ENCODE data around the gene UBQLN3. TPM values are rescaled to one million over a fixed set of nuclear protein-coding genes. Genes with fewer than 3 reads are reported as not detected.

UBQLN3 gene
- total RNA-seq, 1 donor from 2014 or later, result 0.14 TPM

- intact Hi-C loops (cut with micrococcal nuclease), result no loop called here
- TF ChIP-seq CTCF (IDR thresholded peaks at IDR 0.05; ENCODE audit: borderline replicate concordance), result no peak
- H3K27ac ChIP-seq (replicated peaks), result no peak overlapping the region
- no peaks in the 10 kb centered on the region for H3K4me1 ChIP-seq
- no peak overlapping the region for H3K4me3 ChIP-seq
- H3K9me3 ChIP-seq (replicated peaks), result no peaks in the 10 kb centered on the region
- H3K27me3 ChIP-seq (ENCODE audit: low read depth), result peaks cover 5% of the 10 kb centered on the region
- no peaks in the 10 kb centered on the region for H3K36me3 ChIP-seq
- no peak for DNase-seq
These were observed 2.4 kb downstream of the UBQLN3 start for GRCh38 chr11:5507177-5507932.

- intact Hi-C loops (cut with micrococcal nuclease), result no loop called here
- Histone ChIP-seq H3K4me3 (no peak overlapping the region), H3K27ac (replicated peaks) (no peak overlapping the region), H3K9me3 (replicated peaks) (no peaks in the 10 kb centered on the region), H3K4me1 (no peaks in the 10 kb centered on the region), H3K27me3 (ENCODE audit: low read depth) (peaks cover 5% of the 10 kb centered on the region), H3K36me3 (no peaks in the 10 kb centered on the region)
- no peak for DNase-seq
- no peak for TF ChIP-seq CTCF (IDR thresholded peaks at IDR 0.05; ENCODE audit: borderline replicate concordance)
These were observed 4.3 kb downstream of the UBQLN3 start for GRCh38 chr11:5505363-5506048.

- no peak for DNase-seq
- intact Hi-C loops (cut with micrococcal nuclease), result no loop called here
- H3K27ac ChIP-seq (replicated peaks), result no peak overlapping the region
- H3K4me1 ChIP-seq, result no peaks in the 10 kb centered on the region
- no peak overlapping the region for H3K4me3 ChIP-seq
- no peak for TF ChIP-seq CTCF (IDR thresholded peaks at IDR 0.05; ENCODE audit: borderline replicate concordance)
- peaks cover 5% of the 10 kb centered on the region for H3K27me3 ChIP-seq (ENCODE audit: low read depth)
- no peaks in the 10 kb centered on the region for H3K9me3 ChIP-seq (replicated peaks)
- H3K36me3 ChIP-seq, result no peaks in the 10 kb centered on the region
These were observed 5.3 kb downstream of the UBQLN3 start for GRCh38 chr11:5504403-5504921.

- no peak for DNase-seq
These were observed 9.4 kb downstream of the UBQLN3 start for GRCh38 chr11:5500393-5500801.

GRCh38 chr11:5499671-5500070 is 10.1 kb downstream of the UBQLN3 start:
- H3K9me3 ChIP-seq (replicated peaks), result no peaks in the 10 kb centered on the region
- no peaks in the 10 kb centered on the region for H3K4me1 ChIP-seq
- no peak for TF ChIP-seq CTCF (IDR thresholded peaks at IDR 0.05; ENCODE audit: borderline replicate concordance)
- no peaks in the 10 kb centered on the region for H3K36me3 ChIP-seq
- H3K27me3 ChIP-seq (ENCODE audit: low read depth), result no peaks in the 10 kb centered on the region
- DNase-seq, result no peak
- no peak overlapping the region for H3K4me3 ChIP-seq
- H3K27ac ChIP-seq (replicated peaks), result no peak overlapping the region
- intact Hi-C loops (cut with micrococcal nuclease), result no loop called here

More at GRCh38 chr11:5500393-5500801, 9.4 kb downstream of the UBQLN3 start:
- Histone ChIP-seq H3K36me3 (no peaks in the 10 kb centered on the region), H3K4me3 (no peak overlapping the region), H3K9me3 (replicated peaks) (no peaks in the 10 kb centered on the region), H3K4me1 (no peaks in the 10 kb centered on the region), H3K27me3 (ENCODE audit: low read depth) (no peaks in the 10 kb centered on the region), H3K27ac (replicated peaks) (no peak overlapping the region)
- intact Hi-C loops (cut with micrococcal nuclease), result no loop called here
- no peak for TF ChIP-seq CTCF (IDR thresholded peaks at IDR 0.05; ENCODE audit: borderline replicate concordance)

All from left ventricle myocardium inferior (tissue), 1 donor.